Transverse colon (tissue), 4 donors: ENCODE data around the gene CD37. TPM values are rescaled to one million over a fixed set of nuclear protein-coding genes. Genes with fewer than 3 reads are reported as not detected.
A peak's percentile ranks its signal among the peaks of the same experiment; 100 is the strongest.

ENCODE experiments used
- DNase-seq: peaks from one replicate; pipeline ENCODE4 v3.0.0-alpha.2; 2019
- H3K27ac ChIP-seq, 4 donors: fragments of 200-600 bp; sonication (generic); 2 replicates each; pipeline ENCODE4 v1.5.1; 2016 to 2018; ENCODE audit warnings: inconsistent platforms in 4 of 4
- H3K27me3 ChIP-seq: fragments of 200-600 bp; sonication (generic); 2 replicates; pipeline ENCODE4 v1.5.1; 2017; ENCODE audit warnings: inconsistent platforms
- H3K36me3 ChIP-seq, 4 donors: fragments of 200-600 bp; sonication (generic); 2 replicates each; pipeline ENCODE4 v1.5.1; 2017 to 2019; ENCODE audit warnings: inconsistent platforms in 4 of 4
- H3K4me1 ChIP-seq, 4 donors: fragments of 200-600 bp; sonication (generic); 2 replicates each; pipeline ENCODE4 v1.5.1; 2017 to 2020; ENCODE audit warnings: inconsistent platforms in 4 of 4
- H3K4me3 ChIP-seq, 4 donors: fragments of 200-600 bp; sonication (generic); 1 replicate in 1 of 4; 2 replicates in 3 of 4; pipeline versions ENCODE4 v1.5.1 to v1.6.1; 2017 to 2019; ENCODE audit warnings: inconsistent platforms in 4 of 4
- H3K9me3 ChIP-seq, 2 donors: fragments of 200-600 bp; sonication (generic); 2 replicates each; pipeline ENCODE4 v1.5.1; 2017 to 2019; ENCODE audit warnings: inconsistent platforms in 2 of 2
- EP300 ChIP-seq: sonication (generic); formaldehyde crosslinking; IDR thresholded peaks from one replicate; pipeline ENCODE4 v1.6.1; 2017; ENCODE audit warnings: antibody characterized with exemption, low read depth
- POLR2A ChIP-seq: fragments of 450-650 bp; IDR thresholded peaks from one replicate; pipeline ENCODE4 v1.6.1; 2016; ENCODE audit warnings: antibody characterized with exemption, mild to moderate bottlenecking, moderate library complexity
- POLR2AphosphoS5 ChIP-seq, 3 donors: sonication (generic); formaldehyde crosslinking; IDR thresholded peaks; one replicate each; pipeline ENCODE4 v1.6.1; 2016; ENCODE audit warnings: antibody characterized with exemption in 3 of 3
- WGBS, 2 donors: methylation state at CpG; one replicate each; pipeline ENCODE4 v1.1.5; 2018; ENCODE audit warnings: low coverage in 1 of 2; 5-methylcytosine and 5-hydroxymethylcytosine counted together
- in situ Hi-C, 4 donors: fragments of 200-750 bp; cut with MboI; loops; one replicate each; pipeline versions ENCODE4 v1.15.0 to v1.15.1; 2017; ENCODE audit warnings: low sequenced_read_pairs in 3 of 4, low pct_ligation_motif_present in 1 of 4, low pct_unique_long_range_greater_than_20kb in 1 of 4
- intact Hi-C: fragments of 100-400 bp; cut with DNase I; formaldehyde crosslinking; loops from one replicate; pipeline ENCODE4 v1.15.1; 2023; ENCODE audit warnings: low total_unique reads
- total RNA-seq, 4 donors: library from RNA; depleted of rRNA; stranded (reverse); fragments of >200 nt; gene quantifications; one replicate each; pipeline ENCODE4 v1.1.0, GENCODE V29; 2016
- TF ChIP-seq, protein P1 (sequence below), 5 experiments: fragments of 200-600 bp in 3 of 5; fragments of 450-650 bp in 2 of 5; sonication (generic) in 3 of 5; IDR thresholded peaks; 1 replicate in 2 of 5; 2 replicates in 3 of 5; pipeline ENCODE4 v1.5.1; 2016 to 2017; ENCODE audit warnings: antibody characterized with exemption in 5 of 5, inconsistent platforms in 3 of 5, mild to moderate bottlenecking in 2 of 5, moderate library complexity in 1 of 5

CD37 gene
- total RNA-seq, 4 donors from 2014 or later = 8.5 to 24.0 (median 13.3) TPM

DNA sequence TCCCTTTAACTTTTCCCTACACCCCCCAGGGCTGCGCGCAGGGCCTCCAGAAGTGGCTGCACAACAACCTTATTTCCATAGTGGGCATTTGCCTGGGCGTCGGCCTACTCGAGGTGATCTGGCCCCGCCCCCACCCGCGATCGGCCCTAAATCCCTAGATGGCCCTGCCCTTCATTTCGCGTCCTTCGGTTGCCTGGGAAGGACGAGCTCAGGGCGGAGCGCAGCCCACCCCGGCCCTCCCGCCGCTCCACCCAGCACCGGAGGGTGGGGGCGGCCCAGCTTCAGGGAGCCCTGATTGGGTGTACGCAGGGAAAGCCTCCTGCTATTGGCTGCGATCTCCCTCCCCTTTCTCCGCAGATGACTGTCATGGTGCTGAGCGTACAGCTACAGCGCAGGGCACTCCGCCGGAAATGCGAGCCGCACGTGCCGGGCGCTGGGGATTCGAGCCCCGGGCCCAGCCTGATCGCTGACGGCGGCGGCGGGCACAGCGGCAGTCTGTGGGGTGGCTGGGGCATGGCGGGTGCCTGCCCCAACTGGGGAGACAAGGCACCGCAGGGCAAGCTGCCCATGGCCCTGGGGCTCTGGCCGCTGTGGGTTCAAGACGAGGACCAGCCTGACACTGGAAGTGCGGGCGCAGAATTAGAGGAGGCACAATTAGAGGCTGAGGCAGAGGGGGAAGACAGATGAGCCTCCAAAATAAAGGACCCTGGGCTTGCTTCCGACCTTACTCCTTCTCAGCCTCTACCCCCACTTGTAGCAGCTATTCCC is 4.3 kb downstream of the CD37 start:
- Histone ChIP-seq H3K4me1 (peaks cover 7 to 36% (median 24%) of the 10 kb centered on the region in 4 donors), H3K9me3 (no peaks in the 10 kb centered on the region), H3K27ac (peak overlapping the region; percentile 72 to 90 (median 81)), H3K27me3 (no peaks in the 10 kb centered on the region), H3K36me3 (no peaks in the 10 kb centered on the region), H3K4me3 (peak overlapping the region; percentile 9 to 43 (median 20))
- DNase-seq = peak; percentile 84
- in situ Hi-C loops (no loop called here), intact Hi-C loops (no loop called here)
- TF ChIP-seq POLR2AphosphoS5 (IDR thresholded peaks at IDR 0.05) (peak; percentile 73 to 77 (median 74)), POLR2A (peak; percentile 40), EP300 (no peak)
- TF ChIP-seq, protein P1, sequence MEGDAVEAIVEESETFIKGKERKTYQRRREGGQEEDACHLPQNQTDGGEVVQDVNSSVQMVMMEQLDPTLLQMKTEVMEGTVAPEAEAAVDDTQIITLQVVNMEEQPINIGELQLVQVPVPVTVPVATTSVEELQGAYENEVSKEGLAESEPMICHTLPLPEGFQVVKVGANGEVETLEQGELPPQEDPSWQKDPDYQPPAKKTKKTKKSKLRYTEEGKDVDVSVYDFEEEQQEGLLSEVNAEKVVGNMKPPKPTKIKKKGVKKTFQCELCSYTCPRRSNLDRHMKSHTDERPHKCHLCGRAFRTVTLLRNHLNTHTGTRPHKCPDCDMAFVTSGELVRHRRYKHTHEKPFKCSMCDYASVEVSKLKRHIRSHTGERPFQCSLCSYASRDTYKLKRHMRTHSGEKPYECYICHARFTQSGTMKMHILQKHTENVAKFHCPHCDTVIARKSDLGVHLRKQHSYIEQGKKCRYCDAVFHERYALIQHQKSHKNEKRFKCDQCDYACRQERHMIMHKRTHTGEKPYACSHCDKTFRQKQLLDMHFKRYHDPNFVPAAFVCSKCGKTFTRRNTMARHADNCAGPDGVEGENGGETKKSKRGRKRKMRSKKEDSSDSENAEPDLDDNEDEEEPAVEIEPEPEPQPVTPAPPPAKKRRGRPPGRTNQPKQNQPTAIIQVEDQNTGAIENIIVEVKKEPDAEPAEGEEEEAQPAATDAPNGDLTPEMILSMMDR (IDR thresholded peaks at IDR 0.05) = no peak
- 25% methylated on average over 31 of the region's 47 CpGs; no CpG with 5 or more reads in 1 of the 2 donors for WGBS, 2 donors

DNA sequence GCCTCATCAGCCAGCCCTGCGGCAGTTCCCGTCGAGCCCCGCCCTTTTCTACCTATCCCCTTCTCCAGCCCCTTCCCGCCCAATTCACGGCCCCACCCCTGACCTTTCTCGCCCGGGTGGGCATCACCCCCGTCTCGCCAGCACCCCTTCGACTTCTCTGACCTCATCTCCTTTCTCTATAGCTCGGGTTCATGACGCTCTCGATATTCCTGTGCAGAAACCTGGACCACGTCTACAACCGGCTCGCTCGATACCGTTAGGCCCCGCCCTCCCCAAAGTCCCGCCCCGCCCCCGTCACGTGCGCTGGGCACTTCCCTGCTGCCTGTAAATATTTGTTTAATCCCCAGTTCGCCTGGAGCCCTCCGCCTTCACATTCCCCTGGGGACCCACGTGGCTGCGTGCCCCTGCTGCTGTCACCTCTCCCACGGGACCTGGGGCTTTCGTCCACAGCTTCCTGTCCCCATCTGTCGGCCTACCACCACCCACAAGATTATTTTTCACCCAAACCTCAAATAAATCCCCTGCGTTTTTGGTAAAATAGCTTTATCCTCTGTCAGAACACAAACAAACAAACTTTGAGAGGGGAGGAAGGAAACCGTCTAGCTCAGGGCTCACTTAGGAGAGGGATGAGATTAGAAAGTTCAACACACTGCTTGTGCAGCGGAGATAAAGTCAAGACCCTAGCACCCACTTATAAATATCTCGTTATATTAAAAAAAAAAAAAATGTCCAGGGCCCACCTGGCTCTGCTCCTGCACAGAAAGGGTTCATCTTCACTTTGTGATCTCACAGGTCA is 5.1 kb downstream of the CD37 start:
- no peaks in the 10 kb centered on the region for H3K27me3 ChIP-seq
- intact Hi-C loops = no loop called here

GRCh38 chr19:49340865-49341718 is 5.9 kb downstream of the CD37 start:
- peak overlapping the region; percentile 72 to 90 (median 81) for H3K27ac ChIP-seq
- no peak overlapping the region for H3K4me3 ChIP-seq
- no peaks in the 10 kb centered on the region for H3K36me3 ChIP-seq
- H3K4me1 ChIP-seq = peaks cover 7 to 33% (median 24%) of the 10 kb centered on the region in 4 donors
- TF ChIP-seq POLR2A (no peak), EP300 (no peak)
- TF ChIP-seq, protein P1 (IDR thresholded peaks at IDR 0.05) = no peak
- in situ Hi-C loops (no loop called here), intact Hi-C loops (no loop called here)
- WGBS, 2 donors = 86 to 93% methylated on average over 5 to 11 of the region's 11 CpGs
- no peaks in the 10 kb centered on the region for H3K27me3 ChIP-seq
- H3K9me3 ChIP-seq = no peaks in the 10 kb centered on the region
- DNase-seq = no peak

More for the DNA sequence above, 5.1 kb downstream of the CD37 start:
- in situ Hi-C loops = no loop called here
- DNase-seq = peak; percentile 75
- H3K36me3 ChIP-seq = no peaks in the 10 kb centered on the region
- H3K9me3 ChIP-seq = no peaks in the 10 kb centered on the region
- 18 to 21% methylated on average over 26 to 36 of the region's 36 CpGs for WGBS, 2 donors
- H3K27ac ChIP-seq = peak overlapping the region; percentile 72 to 90 (median 81)
- H3K4me3 ChIP-seq = peak overlapping the region; percentile 9 to 41 (median 20)
- TF ChIP-seq, protein P1 (IDR thresholded peaks at IDR 0.05) = no peak
- TF ChIP-seq POLR2A (no peak), POLR2AphosphoS5 (IDR thresholded peaks at IDR 0.05) (peak in 1 of 3 donors; percentile 17), EP300 (no peak)
- H3K4me1 ChIP-seq = peaks cover 7 to 33% (median 24%) of the 10 kb centered on the region in 4 donors
